HG03469 (cell line): ENCODE data around the gene ASH1L.
A peak's percentile ranks its signal among the peaks of the same experiment; 100 is the strongest.
"Not testable (repeated sequence)": the region's sequence is repeated elsewhere in the genome, so short reads cannot be mapped to it uniquely, and the experiment has no call there.

ENCODE experiments used
- ATAC-seq: cut with Tn5 transposase; IDR thresholded peaks from one replicate; pipeline ENCODE4 v1.9.1; 2021; ENCODE audit warnings: mild to moderate bottlenecking, moderate library complexity, moderate number of reproducible peaks; ENCODE audit not compliant: unreplicated experiment

Gene ASH1L

DNA sequence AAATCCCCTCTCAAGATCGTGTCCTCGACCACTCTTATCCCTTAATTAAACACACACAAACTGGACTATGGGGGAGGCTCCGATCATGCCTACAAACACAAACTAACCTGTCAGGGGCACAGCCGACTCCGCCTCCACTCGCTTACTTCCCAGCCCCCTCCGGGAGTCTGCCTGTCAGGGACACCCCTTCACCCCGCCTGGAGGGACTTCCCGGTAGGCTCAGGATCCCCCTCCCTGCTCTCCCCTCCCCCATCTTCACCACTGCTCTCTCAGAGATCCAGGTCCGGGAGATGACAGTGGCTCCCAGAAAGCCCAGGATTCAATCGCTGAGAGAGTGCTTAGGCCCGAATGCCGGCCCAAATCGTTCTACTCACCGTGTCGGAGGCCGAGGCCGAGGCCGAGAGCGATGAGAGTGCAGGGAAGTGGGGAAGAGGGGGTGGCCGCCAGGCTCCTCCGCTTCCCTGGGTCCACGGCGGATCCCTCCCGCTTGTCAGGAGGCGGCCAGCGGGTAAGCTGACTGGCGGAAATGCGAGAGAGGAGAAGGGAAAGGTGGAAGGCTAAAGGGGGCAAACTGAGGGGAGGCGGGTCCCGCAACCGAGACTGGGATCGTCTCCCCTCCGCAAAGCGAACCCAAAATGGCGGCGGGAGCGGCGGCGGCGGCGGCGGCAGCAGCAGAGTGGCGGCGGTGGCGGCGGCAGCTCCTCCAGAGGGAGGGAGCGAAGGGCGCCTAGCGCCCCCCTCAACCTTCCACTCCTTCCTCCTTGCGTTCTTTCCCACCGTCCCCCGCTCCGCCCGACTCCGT, 623 bp downstream of the ASH1L start:
- ATAC-seq = peak; percentile 18

DNA sequence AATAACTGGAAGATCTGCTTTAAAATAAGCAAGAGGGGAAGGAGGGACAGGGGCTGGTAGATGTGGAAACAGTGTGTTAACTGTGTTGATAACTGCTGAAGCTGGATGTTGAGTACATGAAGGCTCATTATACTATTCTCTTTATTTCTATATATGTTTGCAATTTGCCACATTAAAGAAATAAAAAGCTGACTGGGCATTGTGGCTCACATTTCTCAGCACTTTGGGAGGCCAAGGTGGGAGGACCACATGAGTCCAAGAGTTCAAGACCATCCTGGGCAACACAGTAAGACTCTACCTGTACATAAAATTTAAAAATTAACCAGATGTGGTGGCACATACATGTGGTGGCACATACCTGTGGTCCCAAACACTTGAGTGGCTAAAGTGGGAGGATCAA, 6.7 kb downstream of the ASH1L start:
- ATAC-seq = no peak

DNA sequence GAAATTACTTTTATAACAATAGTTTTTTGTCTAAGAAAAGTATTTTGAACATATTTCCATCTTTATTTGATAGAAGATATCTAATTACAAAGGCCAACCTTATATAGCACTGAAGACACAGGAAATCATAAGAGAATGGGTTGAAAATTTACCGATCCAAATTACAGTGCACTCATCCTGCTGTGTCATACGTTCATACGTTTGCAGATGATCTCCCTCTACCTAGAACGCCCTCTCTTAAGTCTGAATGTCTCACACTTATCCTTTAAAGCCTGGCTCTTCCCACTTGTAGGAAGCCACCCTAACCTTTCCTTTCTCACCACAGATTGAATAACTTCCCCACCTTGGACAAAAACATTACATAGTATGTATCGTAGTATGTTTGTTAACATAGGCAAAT, 9.3 kb downstream of the ASH1L start:
- ATAC-seq = no peak

DNA sequence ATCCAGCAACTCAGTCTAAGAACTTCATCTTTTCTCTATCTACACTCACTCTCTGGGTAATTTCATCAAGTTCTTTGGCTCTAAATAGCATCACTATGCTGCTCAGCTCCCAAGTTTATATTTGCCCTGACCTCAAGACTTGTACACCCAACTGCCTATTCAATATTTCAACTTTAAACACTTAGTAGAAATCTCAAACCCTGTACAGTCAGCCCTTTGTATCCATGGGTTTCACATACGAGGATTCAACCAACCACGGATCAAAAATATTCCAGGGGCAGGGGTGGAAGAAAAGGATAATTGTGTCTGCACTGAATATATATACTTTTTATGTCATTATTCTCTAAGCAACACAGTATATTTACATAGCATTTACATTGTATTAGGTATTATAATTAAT, 13.9 kb downstream of the ASH1L start:
- no peak for ATAC-seq

DNA sequence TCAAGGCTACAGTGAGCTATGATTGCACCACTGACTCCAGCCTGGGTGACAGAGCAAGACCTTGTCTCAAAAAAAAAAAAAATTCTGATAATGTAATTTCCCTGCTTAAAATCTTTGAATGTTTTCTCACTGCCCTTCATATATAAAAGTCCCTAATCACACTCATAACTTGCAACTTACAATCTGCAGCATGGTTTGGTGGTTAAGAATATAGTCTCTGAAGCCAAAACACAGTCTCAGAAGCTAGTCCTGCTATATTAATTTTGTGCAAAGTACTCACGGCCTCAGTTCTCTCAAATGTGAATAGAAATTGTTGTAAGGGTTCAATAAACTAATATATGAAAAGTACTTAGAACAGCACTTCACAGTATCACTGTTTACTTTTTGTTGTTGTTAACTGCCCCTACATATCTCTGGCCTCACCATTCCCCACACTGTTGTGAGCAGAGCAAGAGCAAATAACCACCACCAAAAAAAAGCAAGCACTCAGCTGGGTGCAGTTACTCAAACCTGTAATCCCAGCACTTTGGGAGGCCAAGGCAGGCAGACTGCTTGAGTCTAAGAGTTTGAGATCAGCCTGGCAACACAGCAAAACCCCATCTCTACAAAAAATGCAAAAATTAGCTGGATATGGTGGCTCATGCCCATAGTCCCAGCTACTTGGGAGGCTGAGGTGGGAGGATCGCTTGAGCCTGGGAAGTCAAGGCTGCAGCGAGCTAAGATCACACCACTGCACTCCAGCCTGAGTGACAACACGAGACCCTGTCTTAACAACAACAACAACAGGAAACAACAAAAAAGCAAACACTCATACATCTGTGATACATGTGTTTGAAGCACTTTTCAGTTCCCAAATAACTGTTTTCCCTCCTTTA, 22.4 kb downstream of the ASH1L start:
- no peak for ATAC-seq

DNA sequence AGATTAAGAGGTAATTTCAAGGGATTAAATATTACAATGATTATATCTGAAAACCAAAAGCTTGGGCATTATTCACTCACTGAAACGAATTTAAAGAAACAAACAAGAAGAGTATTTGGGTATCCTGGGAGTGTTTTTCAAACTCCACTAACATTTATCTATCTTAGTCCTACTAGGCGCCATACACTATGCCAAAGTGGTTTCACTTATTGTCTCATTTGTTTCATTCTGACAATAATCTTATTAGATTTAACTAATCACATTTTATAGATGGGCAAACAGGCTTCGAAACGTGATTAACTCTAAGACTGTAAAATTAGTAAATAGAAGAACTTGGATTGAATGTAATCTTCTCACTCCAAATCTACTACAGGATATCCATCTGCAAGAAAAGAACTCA, 25.4 kb downstream of the ASH1L start:
- no peak for ATAC-seq

DNA sequence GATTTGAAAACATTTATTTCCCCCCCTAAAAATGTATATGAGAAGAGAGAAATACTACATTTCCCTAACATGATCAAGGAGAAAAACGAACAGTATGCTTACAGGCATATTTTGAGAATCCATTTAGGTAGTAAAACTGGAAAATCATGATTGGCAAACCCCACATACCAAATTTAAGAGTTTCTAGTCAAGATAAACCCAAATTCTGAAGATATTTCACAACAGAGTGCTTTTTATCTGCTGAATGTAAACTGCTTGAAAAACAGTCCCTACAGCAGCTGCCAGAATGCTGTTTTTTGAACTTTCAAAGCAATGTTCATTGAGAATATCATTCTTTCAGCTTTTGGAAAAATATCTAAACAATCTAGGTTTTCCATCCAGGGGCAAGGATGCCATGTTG, 31.0 kb downstream of the ASH1L start:
- no peak for ATAC-seq

DNA sequence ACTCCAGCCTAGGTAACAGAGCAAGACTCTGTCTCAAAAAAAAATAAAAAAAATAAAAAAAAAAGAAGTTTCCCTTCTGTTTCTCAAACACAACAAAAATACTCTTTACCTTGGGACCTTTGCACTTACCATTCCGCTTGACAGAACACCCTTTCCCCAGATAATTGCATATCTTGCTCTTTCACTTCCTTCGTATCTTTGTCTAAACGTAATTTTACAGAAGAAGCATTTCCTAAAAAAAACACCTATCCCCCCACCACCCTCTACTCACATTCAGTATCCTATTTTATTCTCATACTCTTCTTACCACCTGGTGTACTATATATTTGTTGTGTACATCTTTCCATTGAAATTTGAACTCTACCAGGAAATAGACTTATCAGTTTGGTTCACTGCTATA, 32.7 kb downstream of the ASH1L start:
- no peak for ATAC-seq

DNA sequence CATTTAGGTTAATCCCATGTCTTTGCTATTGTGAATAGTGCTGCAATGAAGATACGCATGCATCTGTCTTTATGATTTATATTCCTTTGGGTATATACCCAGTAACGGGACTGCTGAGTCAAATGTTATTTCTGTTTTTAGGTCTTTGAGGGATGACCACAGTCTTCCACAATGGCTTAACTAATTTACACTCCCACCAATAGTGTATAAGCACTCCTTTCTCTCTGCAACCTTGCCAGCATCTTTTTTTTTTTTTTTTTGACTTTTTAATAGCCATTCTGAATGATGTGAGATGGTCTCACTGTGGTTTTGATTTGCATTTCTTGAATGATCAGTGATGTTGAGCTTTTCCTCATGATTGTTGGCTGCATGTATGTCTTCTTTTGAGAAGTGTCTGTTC, 33.5 kb downstream of the ASH1L start:
- no peak for ATAC-seq

DNA sequence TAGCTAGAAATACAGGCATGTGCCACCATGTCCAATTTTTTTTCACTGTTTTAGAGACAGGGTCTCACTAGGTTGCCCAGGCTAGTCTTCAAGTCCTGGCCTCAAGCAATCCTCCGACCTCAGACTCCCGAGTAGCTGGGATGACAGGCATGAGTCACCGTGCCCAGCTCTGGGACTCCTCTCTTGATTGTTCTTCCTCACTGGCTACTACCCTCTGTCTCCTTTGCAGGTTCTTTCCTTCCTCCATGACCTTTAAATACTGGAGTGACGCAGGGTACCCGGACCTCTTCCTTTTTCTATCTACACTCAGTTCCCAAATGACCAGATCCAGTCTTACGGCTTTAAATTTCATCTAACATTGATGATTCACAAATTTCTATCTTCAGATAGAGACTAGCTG, 34.9 kb downstream of the ASH1L start:
- no peak for ATAC-seq

DNA sequence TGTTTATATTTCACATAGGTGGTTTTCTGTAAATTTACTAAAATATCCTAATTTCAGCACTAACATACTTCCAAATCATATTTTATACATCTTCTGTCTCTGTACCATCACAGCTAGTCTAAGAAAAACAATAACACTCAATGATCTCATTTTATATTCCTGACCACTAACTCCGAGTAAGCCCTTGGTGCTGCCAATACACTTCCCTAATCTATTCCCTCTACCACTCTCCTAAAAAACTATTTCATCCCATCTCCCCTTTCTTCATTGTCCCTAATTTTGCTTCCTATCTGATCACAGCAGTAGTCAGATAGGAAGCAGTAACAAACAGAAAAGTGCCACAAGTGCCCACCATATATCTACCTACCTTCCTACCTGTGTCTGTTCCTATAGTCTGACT, 36.2 kb downstream of the ASH1L start:
- ATAC-seq = no peak

DNA sequence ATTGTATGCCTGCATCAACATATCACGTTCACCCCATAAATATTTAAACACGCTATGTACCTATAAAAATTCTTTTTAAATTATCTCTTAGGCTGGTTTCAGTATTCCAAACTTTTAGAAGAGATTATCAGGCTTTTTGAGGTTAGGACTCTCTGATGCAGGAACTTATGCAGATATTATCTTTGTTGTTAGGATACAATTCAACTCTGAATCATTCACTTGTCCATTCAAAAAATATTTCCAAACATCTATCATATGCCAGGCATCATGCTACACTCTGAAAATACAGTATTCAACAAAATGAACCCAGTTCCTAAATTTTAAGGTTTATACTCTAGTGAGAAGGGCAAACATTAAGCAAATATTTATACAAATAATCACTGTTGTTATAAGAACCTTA, 40.5 kb downstream of the ASH1L start:
- no peak for ATAC-seq

DNA sequence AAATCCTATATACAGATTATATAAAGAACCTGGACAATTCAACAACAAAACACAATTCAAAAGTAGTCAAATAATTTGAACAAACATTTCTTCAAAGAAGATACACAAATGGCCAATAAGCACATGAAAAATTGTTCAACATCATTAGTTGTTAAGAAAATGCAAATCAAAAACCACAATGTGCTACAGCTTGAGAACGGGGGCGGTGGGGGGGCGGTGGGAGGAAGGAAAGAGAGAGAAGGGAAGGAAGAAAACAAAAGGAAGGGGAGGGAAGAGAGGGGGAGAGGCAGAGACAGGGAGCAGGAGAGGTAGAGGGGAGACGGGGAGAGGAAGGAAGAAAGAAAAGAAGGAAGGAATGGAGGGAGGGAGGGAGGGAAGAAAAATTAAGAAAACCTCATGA, 44.1 kb downstream of the ASH1L start:
- no peak for ATAC-seq

DNA sequence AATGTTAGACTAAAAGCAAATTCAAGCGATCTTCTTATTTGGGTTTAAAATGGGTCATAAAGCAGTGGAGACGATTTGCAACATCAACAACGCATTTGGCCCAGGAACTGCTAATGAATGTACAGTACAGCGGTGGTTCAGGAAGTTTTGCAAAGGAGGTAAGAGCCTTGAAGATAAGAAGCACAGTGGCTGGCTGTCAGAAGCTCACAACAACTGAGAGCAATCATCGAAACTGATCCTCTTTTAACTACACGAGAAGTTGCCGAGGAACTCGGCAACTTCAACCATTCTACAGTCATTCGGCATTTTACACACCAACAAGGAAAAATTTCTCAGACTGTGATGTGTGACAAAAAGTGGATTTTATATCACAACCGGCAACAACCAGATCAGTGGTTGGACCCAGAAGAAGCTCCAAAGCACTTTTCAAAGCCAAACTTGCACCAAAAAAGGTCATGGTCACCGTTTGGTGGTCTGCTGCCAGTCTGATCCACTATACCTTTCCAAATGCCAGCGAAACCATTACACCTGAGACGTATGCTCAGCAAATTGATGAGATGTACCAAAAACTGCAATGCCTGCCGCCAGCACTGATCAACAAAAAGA, 47.9 kb downstream of the ASH1L start:
- no peak for ATAC-seq

DNA sequence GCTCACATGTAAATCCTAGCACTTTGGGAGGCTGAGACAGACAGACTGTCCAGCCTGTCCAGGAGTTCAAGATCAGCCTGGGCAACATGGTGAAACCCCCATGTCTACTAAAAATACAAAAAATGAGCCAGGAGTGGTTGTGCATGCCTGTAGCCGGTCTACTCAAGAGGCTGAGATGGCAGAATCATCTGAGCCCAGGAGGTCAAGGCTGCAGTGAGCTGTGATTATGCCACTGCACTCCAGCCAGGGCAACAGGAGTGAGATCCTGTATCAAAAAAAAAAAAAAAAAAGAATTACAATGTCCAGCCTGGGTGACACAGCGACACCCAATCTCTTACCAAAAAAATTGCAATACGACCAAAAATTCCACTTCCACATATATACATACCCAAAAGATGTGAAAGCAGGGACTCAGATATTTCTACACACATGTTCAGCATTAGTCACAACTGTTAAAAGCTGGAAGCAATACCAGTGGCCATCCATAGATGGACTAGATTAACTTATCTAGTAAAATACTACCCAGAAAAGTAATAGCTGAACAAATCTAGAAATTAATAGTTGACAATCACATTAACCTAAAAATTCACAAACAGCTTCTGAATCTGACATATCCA, 49.2 kb downstream of the ASH1L start:
- ATAC-seq = no peak

DNA sequence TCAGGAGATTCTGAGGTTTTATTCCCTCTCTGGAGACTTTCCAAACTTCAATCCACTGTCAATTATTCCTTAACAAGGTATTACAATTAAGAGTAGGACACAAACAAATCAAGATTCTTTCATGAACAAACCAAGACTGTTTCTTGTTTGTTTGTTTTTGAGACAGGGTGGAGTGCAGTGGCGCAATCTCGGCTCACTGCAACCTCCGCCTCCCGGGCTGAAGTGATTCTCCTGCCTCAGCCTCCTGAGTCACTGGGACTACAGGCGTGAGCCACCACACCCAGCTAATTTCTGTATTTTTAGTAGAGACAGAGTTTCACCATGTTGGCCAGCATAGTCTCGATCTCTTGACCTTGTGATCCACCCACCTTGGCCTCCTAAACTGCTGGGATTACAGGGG, 51.2 kb downstream of the ASH1L start:
- ATAC-seq = not testable (repeated sequence)

DNA sequence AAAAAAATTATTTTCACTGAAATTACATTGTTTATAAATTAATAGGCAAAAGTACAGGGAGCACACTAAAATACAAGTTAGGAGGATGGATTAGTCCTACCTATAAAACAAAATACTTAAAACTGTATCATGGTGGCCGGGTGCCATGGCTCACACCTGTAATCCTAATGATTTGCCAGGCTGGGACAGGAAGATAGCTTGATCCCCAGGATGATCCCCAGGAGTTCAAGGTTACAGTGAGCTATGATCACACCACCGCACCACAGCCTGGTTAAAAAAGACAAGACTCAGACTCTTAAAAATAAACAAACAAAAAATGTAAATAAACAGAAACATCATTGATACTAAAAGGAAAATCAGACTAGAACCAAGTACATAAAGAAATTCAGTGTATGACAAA, 53.5 kb downstream of the ASH1L start:
- no peak for ATAC-seq

DNA sequence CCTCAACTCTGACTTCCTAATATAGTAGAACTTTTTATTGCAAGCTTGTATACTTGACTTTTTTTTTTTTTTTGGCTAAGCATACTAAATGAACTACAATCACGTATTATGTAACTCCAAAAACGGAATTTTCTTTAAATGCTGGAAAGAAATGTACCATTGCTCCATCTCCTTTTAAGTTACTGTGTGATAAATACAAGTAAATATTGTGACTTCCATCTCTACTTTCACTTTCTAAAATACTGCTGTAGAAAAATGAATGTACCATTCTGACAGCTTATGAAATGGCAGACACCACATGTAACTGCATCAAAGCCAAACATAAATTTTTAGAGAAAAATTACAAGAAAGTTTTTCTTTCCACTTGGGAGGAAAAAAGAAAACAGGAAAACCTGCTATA, 54.7 kb downstream of the ASH1L start:
- ATAC-seq = no peak

DNA sequence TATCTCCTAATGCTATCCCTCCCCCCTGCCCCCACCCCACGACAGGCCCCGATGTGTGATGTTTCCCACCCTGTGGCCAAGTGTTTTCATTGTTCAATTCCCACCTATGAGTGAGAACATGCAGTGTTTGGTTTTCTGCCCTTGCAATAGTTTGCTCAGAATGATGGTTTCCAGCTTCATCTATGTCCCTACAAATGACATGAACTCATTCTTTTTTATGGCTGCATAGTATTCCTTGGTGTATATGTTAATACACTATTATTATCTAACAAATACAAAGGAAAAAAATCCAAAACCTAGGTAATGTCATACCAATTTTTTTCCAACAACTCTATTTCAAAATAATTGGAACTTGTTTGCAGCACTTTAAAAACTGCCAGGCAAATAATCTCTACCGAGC, 56.6 kb downstream of the ASH1L start:
- ATAC-seq = not testable (repeated sequence)

DNA sequence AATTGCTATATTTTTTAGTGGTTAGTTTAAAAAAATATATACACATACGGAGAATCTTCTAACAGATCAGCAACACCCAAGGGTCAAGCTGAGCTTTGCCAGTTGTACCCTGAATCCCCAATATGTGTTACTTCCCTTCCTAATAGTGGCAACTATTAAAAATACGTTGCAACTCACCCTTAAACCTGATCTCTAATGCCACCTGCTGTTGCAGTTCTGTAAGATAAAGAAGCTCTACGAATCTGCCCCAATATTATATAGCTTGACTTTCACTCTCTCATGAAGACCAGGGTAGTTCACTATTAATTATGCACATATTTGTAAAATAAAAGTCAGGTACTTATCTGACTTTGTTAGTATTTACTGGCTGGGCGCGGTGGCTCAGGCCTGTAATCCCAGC, 58.4 kb downstream of the ASH1L start:
- ATAC-seq = no peak

DNA sequence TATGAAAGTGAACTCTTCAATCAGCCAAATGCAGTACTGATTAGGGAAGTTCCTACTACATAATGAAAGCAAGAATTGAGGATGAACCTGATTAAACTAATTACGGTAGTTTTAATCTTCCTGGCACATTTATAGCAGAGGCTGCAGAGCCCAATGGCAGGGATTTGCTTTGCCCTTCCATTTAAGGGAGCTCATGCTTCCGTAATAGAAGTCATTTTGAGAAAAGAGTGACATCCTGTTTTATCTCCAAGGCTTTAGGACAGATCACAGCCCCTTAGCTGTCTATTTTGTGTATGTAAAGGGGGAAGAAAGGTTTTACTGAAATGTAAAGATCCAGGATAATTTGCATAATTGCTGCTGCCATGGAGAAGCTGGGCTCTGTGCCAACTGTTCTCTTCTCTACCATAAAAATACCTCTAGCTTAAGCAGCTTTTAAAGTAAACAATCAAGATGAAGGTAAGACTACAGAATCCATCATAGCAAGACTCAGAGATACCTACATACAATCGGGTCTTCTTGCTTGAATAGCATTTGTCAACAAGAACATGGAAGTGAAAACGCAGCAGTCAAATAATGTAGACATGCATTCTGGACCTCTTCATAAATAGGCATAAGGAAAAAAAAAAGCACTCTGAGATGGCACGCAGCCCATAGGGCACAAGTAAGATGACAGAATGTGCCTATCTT, 62.5 kb downstream of the ASH1L start:
- ATAC-seq = no peak
